ENCODE measurements around the gene CLCN7.

Gene CLCN7

DNA sequence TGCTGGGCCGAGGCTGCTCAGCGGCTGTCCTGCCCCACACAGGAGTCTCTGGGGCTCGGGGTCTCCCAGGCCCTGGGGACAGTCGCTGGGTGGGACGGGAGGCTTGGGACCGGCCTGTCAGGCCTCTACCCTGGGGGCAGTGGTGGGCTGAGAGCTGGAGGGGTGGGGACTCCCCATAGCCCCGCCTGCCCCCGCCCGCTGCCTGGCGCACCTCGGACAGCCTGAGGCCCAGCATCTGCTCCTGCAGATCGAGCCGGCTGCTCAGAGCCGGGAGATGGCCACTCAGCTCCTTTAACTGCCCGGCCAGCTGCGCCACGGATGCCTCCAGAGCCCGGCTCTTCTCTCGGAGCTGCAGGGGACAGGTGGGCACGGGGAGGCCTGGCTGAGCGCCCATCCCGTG is 37.2 kb downstream of the CLCN7 start:
- H2AFZ ChIP-seq (ENCODE audit: low read depth, low read length): no peak overlapping the region
- no peaks in the 10 kb centered on the region for H3K9me3 ChIP-seq (ENCODE audit: insufficient read depth, low read length)
- H3K4me1 ChIP-seq (ENCODE audit: low read length): no peaks in the 10 kb centered on the region
- no peak overlapping the region for H3K9ac ChIP-seq (ENCODE audit: low read length)
- H3K27ac ChIP-seq (ENCODE audit: low read length): no peak overlapping the region
- H3K4me2 ChIP-seq (ENCODE audit: low read length): no peak overlapping the region
- no peaks in the 10 kb centered on the region for H3K79me2 ChIP-seq (ENCODE audit: low read length)
- no peaks in the 10 kb centered on the region for H3K27me3 ChIP-seq (ENCODE audit: low read depth, low read length)
- H3K36me3 ChIP-seq (replicated peaks; ENCODE audit: low read depth, low read length): no peaks in the 10 kb centered on the region
- H4K20me1 ChIP-seq (ENCODE audit: insufficient read depth, low read length): no peaks in the 10 kb centered on the region
- H3K4me3 ChIP-seq (ENCODE audit: low read length): no peak overlapping the region
- TF ChIP-seq EZH2phosphoT487 (IDR thresholded peaks at IDR 0.05; ENCODE audit: low read depth): no peak
- TF ChIP-seq, protein P1, sequence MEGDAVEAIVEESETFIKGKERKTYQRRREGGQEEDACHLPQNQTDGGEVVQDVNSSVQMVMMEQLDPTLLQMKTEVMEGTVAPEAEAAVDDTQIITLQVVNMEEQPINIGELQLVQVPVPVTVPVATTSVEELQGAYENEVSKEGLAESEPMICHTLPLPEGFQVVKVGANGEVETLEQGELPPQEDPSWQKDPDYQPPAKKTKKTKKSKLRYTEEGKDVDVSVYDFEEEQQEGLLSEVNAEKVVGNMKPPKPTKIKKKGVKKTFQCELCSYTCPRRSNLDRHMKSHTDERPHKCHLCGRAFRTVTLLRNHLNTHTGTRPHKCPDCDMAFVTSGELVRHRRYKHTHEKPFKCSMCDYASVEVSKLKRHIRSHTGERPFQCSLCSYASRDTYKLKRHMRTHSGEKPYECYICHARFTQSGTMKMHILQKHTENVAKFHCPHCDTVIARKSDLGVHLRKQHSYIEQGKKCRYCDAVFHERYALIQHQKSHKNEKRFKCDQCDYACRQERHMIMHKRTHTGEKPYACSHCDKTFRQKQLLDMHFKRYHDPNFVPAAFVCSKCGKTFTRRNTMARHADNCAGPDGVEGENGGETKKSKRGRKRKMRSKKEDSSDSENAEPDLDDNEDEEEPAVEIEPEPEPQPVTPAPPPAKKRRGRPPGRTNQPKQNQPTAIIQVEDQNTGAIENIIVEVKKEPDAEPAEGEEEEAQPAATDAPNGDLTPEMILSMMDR (IDR thresholded peaks at IDR 0.05; ENCODE audit: low read depth, low read length): no peak

DNA sequence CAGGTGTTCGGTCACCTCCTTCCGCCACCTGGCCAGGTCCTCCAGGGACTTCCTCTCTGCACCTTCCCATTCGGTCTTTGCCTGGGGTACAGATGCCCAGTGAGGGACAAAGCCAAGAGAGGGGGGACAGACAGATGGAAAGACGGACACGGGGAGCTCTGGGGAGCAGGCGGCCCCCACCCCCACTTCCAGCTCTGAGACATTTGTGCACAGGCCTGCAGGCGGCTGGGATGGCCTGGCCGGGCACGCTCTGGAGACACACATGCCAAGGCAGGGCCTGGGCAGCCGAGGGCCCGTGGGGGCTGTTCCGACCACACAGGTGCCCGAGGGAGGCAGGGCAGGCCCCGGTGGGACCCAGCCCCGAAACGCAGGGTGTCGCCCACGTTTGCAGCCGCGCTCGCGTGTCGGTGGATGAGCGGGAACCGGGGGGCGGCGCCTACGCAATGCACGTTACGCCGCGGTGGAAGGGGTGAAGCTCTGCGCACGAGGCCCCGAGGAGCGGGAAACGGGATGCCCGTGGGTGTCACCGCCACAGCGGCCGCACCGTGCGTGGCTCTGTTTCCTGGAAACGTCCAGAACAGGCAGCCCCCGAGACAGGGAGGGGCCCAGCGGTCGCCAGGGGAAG is 38.0 kb downstream of the CLCN7 start:
- Histone ChIP-seq H3K9ac (ENCODE audit: low read length) (no peak overlapping the region), H4K20me1 (ENCODE audit: insufficient read depth, low read length) (no peaks in the 10 kb centered on the region), H3K27ac (ENCODE audit: low read length) (no peak overlapping the region), H3K79me2 (ENCODE audit: low read length) (no peaks in the 10 kb centered on the region), H3K4me2 (ENCODE audit: low read length) (no peak overlapping the region), H3K9me3 (ENCODE audit: insufficient read depth, low read length) (no peaks in the 10 kb centered on the region), H3K27me3 (ENCODE audit: low read depth, low read length) (no peaks in the 10 kb centered on the region), H3K36me3 (replicated peaks; ENCODE audit: low read depth, low read length) (no peaks in the 10 kb centered on the region), H3K4me1 (ENCODE audit: low read length) (no peaks in the 10 kb centered on the region), H3K4me3 (ENCODE audit: low read length) (no peak overlapping the region), H2AFZ (ENCODE audit: low read depth, low read length) (no peak overlapping the region)
- no peak for TF ChIP-seq EZH2phosphoT487 (IDR thresholded peaks at IDR 0.05; ENCODE audit: low read depth)
- TF ChIP-seq, protein P1 (IDR thresholded peaks at IDR 0.05; ENCODE audit: low read depth, low read length): no peak

DNA sequence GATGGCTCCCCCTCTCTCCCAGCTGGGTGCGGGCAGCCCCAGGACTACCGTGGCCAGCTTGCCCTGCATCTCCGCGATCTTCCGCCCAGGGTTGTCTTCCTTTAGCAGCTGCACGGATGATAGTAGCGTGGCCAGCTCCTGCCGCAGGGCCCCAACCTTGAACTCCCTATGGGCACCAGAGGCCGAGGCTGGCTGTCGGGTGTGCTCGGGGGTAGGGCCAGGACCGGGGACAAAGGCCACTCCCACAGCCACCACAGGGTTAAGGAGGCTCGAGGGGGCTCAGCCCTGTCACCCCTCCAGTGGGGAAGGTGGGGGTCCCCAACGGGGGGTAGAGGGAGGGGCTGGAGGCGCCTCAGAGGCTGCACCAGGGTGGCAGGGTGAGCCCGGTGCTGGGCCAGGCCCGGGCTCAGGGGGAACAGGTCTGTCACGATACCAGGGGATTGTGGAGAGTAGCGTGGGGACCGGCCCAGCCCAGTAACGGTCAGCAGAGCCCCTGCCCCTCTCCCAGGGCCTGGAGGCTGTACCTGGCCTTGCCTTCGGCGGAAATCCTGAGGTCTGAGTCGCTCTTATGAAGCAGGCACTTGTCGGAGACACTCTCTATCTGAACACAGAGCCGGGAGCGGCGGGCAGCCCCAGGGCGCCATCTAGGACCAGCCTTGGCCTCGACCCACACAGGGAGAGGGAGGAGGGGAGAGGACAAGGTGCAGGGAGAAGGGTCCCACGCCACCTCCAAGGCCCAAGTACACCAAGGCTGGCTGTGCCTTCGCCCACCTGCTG is 38.7 kb downstream of the CLCN7 start:
- Histone ChIP-seq H3K9me3 (ENCODE audit: insufficient read depth, low read length) (no peaks in the 10 kb centered on the region), H3K27me3 (ENCODE audit: low read depth, low read length) (no peaks in the 10 kb centered on the region), H3K4me3 (ENCODE audit: low read length) (no peak overlapping the region), H3K4me2 (ENCODE audit: low read length) (no peak overlapping the region), H3K27ac (ENCODE audit: low read length) (no peak overlapping the region), H3K36me3 (replicated peaks; ENCODE audit: low read depth, low read length) (no peaks in the 10 kb centered on the region), H3K4me1 (ENCODE audit: low read length) (no peaks in the 10 kb centered on the region), H2AFZ (ENCODE audit: low read depth, low read length) (no peak overlapping the region), H3K9ac (ENCODE audit: low read length) (no peak overlapping the region), H3K79me2 (ENCODE audit: low read length) (no peaks in the 10 kb centered on the region), H4K20me1 (ENCODE audit: insufficient read depth, low read length) (no peaks in the 10 kb centered on the region)
- TF ChIP-seq, protein P1 (IDR thresholded peaks at IDR 0.05; ENCODE audit: low read depth, low read length): no peak
- no peak for TF ChIP-seq EZH2phosphoT487 (IDR thresholded peaks at IDR 0.05; ENCODE audit: low read depth)

Data from OCI-LY3 (cell line).